CD4-positive, alpha-beta T cell treated with Interleukin-4 for 4 hours (primary cell): ENCODE data around the gene LTV1.
"Not testable (repeated sequence)": the region's sequence is repeated elsewhere in the genome, so short reads cannot be mapped to it uniquely, and the experiment has no call there.

Experiments used
- DNase-seq: peaks from one replicate; pipeline ENCODE4 v3.0.0-alpha.2; 2020

LTV1 gene

GRCh38 chr6:143842902-143843676 is at the start of gene LTV1:
Gene LTV1, plus strand, starts transcription at chr6:143843338. Its CDS starts 140 bp downstream, at chr6:143843478.
- peak; percentile 91 for DNase-seq

DNA sequence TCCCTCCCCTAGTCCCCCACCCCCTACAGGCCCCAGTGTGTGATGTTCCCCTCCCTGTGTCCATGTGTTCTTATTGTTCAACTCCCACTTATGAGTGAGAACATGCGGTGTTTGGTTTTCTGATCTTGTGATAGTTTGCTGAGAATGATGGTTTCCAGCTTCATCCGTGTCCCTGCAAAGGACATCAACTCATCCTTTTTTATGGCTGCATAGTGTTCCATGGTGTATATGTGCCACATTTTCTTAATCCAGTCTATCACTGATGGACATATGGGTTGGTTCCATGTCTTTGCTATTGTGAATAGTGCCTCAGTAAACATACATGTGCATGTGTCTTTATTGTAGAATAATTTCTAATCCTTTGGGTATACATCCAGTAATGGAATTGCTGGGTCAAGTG is 46.6 kb upstream of the LTV1 start:
- not testable (repeated sequence) for DNase-seq

GRCh38 chr6:143798487-143798886 is 44.7 kb upstream of the LTV1 start:
- not testable (repeated sequence) for DNase-seq

- DNase-seq: no peak
Observed at GRCh38 chr6:143802833-143803565, 40.1 kb upstream of the LTV1 start.

DNA sequence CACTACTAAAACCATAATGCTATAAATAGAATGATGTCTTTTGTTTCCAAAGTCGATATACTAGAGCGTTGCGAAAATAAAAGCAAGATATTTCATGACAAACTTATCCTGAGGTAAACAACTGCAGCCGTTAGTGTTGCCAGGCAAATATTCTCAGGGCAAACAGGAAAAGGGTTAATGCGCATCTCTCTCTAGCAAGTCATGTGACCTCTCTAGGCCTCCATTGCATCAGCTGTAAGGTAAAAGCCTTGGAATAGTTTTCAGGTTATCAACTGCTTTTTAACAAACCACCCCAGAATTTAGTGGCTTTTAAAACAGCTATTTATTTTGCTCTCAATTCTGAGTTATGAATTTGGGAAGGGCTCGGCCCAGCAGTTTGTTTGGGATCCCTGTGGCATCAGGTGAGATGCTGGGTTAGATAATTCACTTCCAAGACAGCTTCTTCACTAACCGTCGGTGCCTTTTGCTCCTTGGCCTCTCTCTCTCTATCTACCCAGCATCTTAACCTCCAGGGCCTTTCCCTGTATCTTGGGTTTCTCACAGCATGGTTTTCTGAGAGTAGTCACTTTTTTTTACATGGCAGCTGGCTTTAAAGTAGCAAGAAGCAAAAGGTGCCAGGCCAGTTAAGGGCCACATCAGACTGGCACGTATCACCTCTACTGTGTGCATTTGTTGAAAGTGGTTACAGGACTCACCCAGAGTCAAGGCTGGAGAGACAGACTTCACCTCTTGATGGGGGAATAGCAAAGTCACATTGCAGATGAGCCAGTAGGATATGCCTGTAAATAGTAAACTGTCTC is 39.2 kb upstream of the LTV1 start:
- no peak for DNase-seq

GRCh38 chr6:143804835-143805239 is 38.3 kb upstream of the LTV1 start:
- no peak for DNase-seq

DNA sequence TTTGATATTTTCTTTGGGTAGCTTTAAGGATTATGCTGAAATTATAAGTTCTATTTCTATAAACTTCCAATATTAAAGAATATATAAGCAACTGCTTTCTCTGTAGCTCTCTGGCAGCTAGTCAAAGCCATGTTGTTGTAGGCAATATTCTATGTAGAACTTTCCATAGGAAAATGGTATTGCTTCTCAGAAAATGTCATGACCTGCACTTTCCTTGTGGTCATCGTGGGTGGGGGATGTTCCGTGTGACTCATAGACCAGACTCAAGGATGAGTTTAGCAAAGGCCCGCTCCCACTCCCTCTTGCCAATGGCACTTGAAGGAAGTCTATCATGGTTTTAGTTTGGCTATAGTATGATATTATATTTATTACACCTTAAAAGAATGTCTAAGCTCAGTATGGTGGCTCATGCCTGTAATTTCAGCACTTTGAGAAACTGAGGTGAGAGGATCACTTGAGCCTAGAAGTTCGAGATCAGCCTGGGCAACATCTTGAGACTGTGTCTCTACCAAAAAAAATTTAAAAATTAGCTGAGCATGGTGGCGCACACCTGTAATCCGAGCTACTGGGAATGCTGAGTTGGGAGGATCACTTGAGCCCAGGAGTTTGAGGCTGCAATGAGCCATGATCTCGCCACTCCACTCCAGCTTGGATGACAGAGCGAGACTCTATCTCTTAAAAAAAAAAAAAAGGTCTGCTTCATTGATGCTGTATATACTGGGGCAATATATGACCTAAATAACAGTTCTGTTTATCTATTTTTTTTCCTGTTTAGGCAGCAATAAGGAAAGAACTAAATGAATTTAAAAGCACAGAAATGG is 36.6 kb upstream of the LTV1 start:
- no peak for DNase-seq

DNA sequence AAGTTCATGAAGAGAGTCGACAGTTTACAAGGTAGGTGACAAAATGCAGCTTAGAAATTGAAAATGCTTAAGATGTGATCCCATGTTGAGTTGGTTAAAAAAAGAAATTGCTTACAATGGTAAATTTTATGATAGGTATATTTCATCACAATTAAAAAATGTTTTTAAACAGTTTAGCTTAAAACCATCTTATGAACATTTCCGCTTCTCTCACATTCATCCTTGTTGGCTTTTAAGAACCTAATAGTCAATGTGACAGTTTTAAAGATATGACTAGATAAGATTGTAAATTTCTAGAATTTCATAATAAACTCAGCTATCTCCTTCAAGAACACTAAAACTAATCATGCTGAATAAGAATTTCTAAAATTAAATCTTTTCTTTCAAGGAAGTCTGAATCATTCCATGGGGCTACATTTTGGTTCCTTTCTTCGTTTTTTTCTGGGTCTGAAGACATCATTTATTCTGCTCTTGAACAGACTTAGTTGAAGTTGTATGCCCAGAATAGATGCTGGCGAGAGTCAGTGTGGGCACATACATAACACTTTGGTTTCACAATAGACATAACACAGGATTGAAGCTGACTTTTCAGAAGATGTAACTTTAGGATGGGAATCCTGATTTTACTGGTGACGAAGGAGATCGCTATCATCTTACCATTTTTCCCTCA is 35.9 kb upstream of the LTV1 start:
- no peak for DNase-seq

DNA sequence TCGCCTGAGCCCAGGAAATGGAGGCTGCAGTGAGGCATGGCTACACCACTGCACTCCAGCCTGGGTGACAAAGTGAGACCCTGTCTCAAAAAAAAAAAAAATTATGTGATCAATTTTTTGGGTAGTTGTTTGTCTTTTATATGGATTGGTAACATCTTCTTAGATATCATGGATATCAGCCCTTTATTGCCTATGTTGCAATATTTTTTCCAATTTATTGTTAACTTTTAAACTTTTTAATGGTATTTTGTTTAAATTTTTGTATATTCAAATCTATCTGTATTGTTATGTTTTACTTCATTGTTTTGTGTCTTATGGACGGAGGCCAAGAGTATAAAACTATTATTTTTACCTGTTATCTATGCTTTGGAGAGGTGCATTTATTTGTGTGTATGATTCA is 32.4 kb upstream of the LTV1 start:
- DNase-seq: no peak

GRCh38 chr6:143811501-143812157 is 31.5 kb upstream of the LTV1 start:
- DNase-seq: no peak

- no peak for DNase-seq
Observed at GRCh38 chr6:143817621-143818020, 25.5 kb upstream of the LTV1 start.

DNA sequence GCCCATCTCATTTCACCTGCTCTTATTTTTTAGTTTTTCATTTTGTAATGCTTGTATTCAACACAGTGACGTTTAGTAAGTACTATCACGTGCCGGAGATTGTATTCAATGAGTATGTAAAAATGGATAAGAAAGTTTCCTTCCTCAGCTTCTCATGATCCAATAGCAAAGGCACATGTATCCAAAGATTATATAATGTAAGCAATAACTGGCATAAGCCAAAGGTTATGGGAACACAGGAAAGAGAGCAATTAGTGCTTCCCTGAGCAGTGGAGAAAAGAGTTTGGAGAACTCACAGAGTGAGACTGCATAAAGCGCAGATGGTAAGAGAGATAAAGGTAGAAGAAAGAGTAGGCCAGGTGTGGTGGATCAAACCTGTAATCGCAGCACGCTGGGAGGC is 21.8 kb upstream of the LTV1 start:
- no peak for DNase-seq

GRCh38 chr6:143822584-143823024 is 20.5 kb upstream of the LTV1 start:
- DNase-seq: no peak

DNA sequence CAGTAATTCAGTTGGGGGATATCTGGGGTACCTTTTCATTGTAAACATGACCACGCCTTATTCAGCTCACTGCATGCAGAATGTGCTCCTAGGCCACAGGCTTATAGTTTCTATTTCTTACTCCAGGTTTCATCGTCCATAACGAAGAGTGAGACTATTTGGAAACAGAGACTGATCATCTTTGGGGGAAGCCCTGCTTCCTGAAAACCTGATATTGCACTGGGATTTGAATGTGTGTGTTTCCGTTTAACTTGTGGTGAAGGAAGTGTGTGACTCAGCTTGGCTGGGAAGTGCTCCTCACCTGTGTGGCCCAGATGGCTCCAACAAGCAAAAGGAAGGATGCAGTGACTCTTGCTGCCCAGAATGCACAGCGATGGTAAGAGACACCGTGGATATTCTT is 19.6 kb upstream of the LTV1 start:
- no peak for DNase-seq

- no peak for DNase-seq
Observed at GRCh38 chr6:143828572-143828971, 14.6 kb upstream of the LTV1 start.

DNA sequence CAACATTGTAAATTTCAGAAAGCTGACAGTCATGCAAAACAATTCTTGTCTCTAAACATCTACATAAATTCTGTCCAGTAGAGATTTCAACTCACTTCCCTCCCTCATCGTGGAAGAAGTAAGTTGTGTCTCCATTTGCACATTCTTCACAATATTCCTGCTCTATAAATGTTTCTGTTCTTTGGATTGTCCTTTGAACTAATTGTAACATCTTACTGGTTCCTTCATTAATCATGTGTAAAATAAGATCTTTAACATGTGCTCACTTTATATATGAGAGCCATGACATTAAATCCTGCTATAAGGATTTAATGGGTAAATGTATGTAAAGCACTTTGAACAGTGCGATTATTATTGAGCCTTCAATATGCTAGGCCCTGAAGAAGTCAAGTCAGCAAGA is 7.0 kb upstream of the LTV1 start:
- DNase-seq: no peak

- no peak for DNase-seq
Observed at GRCh38 chr6:143838395-143838794, 4.7 kb upstream of the LTV1 start.

GRCh38 chr6:143839196-143839595 is 3.9 kb upstream of the LTV1 start:
- no peak for DNase-seq

GRCh38 chr6:143840595-143841265 is 2.4 kb upstream of the LTV1 start:
- no peak for DNase-seq

DNA sequence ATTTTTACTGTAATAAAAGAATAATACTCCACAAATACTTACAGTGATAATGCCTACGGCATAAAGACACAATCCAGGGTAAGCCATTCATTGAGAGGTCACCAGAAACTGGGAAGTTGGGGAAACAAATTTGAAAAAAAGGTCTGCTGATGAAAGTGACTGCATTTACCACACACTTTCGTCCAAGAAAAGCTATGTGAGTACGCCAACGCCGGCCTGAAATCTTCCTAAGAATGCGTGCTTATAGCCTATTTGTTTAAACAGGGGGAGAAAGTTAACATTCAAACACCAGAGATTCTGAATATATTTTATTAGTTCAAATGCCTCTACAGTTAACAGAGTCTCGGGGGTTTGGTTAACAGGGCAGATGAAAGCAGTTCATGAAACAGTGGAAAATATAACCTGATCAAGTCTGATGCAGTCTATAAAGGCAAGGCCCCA is 657 bp upstream of the LTV1 start:
- DNase-seq: no peak

DNA sequence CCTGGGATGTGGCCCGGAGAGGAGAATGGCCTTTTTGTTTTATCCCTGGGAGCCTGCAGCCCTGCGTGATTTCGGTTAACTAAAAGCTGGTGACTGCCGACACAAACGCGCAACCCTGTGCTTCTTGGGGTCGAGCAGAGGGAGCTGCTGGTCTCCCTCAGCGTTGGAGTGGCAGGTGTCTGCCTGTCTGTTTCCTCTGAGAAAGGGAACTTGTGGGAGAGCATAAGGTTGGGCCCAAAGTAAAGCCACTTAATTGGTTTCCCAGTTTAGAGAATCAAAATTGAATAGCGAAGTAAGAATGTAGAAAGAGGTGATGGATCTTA is 500 bp downstream of the LTV1 start:
- DNase-seq: no peak
